Measurements from ENCODE around the gene DOCK1.
A peak's percentile ranks its signal among the peaks of the same experiment; 100 is the strongest.

Gene DOCK1

DNA sequence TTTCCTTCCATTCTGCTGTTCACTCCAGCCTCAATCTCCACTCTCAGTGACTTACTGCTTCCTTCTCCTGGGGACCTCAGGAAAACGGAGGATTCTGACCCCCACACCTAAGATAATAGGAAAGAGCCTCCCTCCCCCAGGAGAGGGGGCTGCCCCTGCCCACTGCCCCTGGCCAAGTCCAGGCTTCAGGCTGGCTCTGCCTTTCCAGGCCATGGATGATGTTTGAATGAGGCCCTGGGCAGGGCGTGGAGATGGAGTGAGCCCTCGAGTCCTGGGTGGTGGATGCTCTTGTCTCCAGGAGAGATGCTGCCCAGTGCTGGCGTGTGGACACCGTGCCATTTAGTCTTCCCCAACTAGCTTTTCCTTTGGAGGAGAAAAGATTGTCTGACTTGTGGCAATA is 184.2 kb downstream of the DOCK1 start:
- no peak for DNase-seq (ENCODE audit: low spot score)

- no peak for DNase-seq (ENCODE audit: low spot score)
Observed at GRCh38 chr10:127090138-127090537, 184.9 kb downstream of the DOCK1 start.

- no peak for DNase-seq (ENCODE audit: low spot score)
Observed at GRCh38 chr10:127091354-127091753, 186.1 kb downstream of the DOCK1 start.

GRCh38 chr10:127092916-127093315 is 187.7 kb downstream of the DOCK1 start:
- no peak for DNase-seq (ENCODE audit: low spot score)

- no peak for DNase-seq (ENCODE audit: low spot score)
Observed at GRCh38 chr10:127094984-127095383, 189.8 kb downstream of the DOCK1 start.

DNA sequence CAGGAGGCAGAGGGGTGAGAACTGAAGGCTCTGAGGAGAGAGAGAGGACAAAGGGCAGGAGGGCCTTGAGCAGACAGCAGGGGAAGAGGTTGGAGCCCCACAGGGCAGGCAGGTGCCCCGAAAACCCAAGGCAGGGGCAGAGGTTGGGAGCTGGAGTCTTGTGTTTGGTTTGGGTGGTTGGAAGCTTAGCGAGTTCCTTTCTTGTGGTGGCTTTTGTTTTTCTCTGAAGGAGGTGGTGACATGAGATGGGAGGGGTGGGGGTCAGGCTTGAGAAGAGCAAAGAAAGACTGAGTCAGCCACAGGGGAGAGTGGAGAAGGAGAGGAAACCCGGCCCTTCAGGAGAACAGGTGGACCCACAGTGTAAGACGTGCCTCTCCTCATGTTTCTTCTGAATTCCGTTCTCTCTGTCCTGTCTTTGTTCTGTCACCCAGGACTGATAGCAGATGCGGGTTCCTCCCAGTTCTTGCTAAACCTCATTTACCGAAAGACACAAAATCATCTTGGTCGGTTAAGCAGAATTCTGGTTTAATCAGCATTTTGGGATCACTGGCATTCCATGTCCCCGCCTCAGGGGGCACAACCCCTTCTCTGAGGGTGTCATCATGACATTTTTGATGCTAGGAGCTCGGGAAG is 195.9 kb downstream of the DOCK1 start:
- no peak for DNase-seq (ENCODE audit: low spot score)

DNA sequence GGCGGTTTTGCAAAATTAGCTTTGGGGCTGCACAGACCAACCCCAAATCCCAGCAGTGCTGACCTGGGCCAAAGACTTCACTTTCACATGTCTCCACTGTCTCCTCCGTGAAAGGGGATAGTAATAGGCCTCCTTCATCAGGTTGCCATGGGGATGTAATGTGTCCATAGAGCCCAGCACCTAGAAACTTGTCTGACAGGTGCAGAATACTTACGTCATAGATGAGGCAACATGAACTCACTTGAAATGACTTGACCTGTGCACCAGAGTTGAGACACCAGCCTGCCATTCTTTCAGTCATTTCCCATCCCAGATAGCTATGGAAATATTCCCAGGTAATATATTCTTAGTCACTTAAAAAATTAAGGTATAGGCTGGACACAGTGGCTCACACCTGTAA is 196.9 kb downstream of the DOCK1 start:
- no peak for DNase-seq (ENCODE audit: low spot score)

GRCh38 chr10:127115100-127115499 is 209.9 kb downstream of the DOCK1 start:
- no peak for DNase-seq (ENCODE audit: low spot score)

DNA sequence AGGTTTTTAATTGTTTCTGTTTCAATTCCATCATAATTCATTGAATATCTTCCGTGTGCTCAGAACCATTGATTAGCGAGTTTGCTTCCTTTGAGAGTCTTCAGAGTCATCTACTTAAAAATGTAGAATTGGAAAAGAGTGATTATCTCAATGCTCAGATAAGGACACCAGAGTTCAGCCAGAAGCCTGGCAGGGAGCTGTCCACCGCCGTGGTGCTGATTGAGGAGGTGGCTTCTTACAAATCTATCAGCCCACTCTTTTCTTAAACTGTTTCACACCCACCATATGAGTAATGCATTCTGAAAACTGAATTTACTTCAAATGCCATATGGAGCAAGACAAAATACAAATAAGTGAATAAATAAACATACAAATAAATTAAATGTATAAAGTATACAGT is 211.9 kb downstream of the DOCK1 start:
- DNase-seq (ENCODE audit: low spot score): no peak

- DNase-seq (ENCODE audit: low spot score): no peak
Observed at GRCh38 chr10:127118034-127118433, 212.8 kb downstream of the DOCK1 start.

GRCh38 chr10:127119936-127120335 is 214.7 kb downstream of the DOCK1 start:
- no peak for DNase-seq (ENCODE audit: low spot score)

GRCh38 chr10:127122831-127123230 is 217.6 kb downstream of the DOCK1 start:
- no peak for DNase-seq (ENCODE audit: low spot score)

DNA sequence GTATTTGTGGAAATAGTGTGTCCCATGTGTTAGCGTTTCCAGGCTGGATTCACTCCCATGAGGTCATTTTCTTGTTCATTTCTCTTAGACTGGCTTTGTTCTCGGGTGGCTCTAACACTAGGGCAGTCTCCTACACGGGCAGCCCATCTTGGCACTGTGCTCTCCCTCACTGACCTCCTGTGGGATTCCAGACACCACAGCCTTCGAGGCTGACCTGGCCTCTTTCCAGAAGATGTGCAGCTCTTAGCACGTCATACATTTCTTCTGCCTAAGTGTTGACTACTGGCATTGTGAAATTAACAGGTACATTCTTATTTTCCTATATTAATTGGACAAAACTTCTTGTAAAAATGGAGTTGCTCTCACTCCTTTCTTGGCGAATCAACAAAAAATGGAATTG is 218.4 kb downstream of the DOCK1 start:
- DNase-seq (ENCODE audit: low spot score): no peak

- DNase-seq (ENCODE audit: low spot score): peak; percentile 22
Observed at GRCh38 chr10:127125331-127125730, 220.1 kb downstream of the DOCK1 start.

DNA sequence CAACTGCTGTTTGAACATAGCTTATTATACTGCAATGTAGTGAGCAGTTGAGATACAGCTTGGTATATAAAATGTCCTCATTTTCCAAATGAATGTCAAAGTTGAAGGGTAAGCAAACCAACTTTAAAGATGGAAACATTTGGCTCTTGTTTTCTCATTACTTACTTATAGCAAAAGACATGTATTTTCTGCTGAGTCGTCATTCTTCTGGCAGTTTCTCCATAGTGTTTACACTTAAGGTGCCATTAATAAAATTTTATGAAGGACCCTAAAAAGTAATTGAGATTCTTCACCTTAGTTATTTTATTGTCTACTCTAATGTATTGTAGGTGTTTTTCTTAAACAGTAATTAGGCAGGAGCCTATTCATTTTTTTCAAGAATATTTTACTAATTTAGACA is 222.6 kb downstream of the DOCK1 start:
- no peak for DNase-seq (ENCODE audit: low spot score)

- DNase-seq (ENCODE audit: low spot score): no peak
Observed at GRCh38 chr10:127129104-127129503, 223.9 kb downstream of the DOCK1 start.

GRCh38 chr10:127132451-127132850 is 227.2 kb downstream of the DOCK1 start:
- no peak for DNase-seq (ENCODE audit: low spot score)

DNA sequence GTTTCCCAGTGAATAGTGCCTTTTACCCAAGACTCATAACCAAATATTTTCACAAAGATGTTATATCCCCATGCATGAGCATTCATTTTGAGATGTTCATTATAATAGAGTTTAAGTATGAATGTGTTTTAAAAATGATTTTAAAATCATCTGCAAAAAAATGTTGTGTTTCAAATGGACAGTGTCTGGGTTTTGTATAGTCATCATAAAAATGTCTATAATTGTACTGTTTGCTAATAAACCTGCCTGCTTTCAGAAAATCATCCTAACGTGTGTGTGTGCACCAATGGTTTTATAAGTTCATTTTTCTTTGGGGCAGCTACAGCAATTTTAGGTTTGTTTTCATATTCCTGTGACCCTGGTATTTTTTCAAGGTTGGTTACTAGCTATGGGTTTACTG is 228.0 kb downstream of the DOCK1 start:
- DNase-seq (ENCODE audit: low spot score): no peak

- no peak for DNase-seq (ENCODE audit: low spot score)
Observed at GRCh38 chr10:127133672-127134500, 228.7 kb downstream of the DOCK1 start.

GRCh38 chr10:127135844-127136577 is 230.8 kb downstream of the DOCK1 start:
- DNase-seq (ENCODE audit: low spot score): no peak

GRCh38 chr10:127137391-127137790 is 232.2 kb downstream of the DOCK1 start:
- no peak for DNase-seq (ENCODE audit: low spot score)

DNA sequence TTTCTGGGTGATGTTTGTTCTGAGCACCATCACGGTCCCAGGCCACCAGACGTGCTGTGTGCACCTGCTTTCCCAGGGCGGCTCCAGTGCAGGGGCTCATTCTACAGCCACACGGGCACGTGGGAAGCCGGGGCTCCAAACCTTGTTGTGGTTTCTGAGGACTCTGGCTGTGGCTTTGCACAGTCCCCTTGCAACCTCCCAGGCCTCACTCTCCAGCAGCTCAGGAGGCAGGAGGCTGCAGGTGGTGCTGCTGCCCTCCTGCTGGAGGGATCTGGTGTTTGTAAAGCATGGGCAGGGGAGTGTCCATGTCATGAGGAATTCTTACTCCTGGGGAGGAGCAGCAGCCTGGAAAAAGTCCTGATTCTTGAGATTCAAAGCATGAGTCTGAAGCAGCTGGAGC is 236.9 kb downstream of the DOCK1 start:
- DNase-seq (ENCODE audit: low spot score): no peak

DNA sequence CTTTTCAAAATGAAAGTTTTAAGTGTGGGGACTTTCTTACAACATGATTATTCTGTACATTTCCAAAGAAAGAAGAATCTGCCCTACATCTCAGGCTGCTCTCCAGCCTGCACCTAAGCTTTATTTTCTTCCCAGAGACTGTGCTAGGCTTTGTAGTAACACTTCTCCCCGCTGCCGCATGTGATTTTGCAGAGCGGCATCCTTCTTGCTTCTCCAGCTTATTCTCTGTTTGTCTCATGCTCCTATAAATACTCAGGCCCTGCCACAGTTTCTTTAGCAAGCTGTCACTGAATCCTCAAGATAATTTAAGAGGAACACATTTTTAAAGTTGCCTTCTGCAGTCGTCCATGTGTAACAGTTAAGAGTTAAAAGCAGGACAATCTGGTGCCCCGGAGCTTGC is 237.6 kb downstream of the DOCK1 start:
- DNase-seq (ENCODE audit: low spot score): no peak
